Subcutaneous abdominal adipose tissue (tissue), 5 donors: ENCODE measurements around the gene EEF1AKMT3.
A peak's percentile ranks its signal among the peaks of the same experiment; 100 is the strongest.

Experiments used
- H3K27ac ChIP-seq: one replicate; pipeline ENCODE4 v1.7.0; 2013; ENCODE audit warnings: low read depth, mild to moderate bottlenecking, inconsistent platforms, low read length, moderate library complexity
- H3K27me3 ChIP-seq, 5 donors: one replicate each; pipeline ENCODE4 v1.7.0; 2013; ENCODE audit warnings: low read length in 5 of 5, inconsistent platforms in 1 of 5; ENCODE audit not compliant: control insufficient read depth in 5 of 5, insufficient read depth in 4 of 5
- H3K36me3 ChIP-seq, 5 donors: one replicate each; pipeline ENCODE4 v1.7.0; 2013; ENCODE audit warnings: low read length in 5 of 5; ENCODE audit not compliant: control insufficient read depth in 5 of 5, insufficient read depth in 5 of 5
- H3K4me1 ChIP-seq, 5 donors: one replicate each; pipeline ENCODE4 v1.7.0; 2013; ENCODE audit warnings: low read length in 5 of 5, mild to moderate bottlenecking in 3 of 5, moderate library complexity in 1 of 5; ENCODE audit not compliant: control insufficient read depth in 5 of 5, insufficient read depth in 5 of 5
- H3K4me3 ChIP-seq, 5 donors: one replicate each; pipeline ENCODE4 v1.7.0; 2013; ENCODE audit warnings: low read length in 5 of 5, low read depth in 1 of 5
- H3K9ac ChIP-seq, 5 donors: one replicate each; pipeline ENCODE4 v1.7.0; 2013; ENCODE audit warnings: low read length in 5 of 5, mild to moderate bottlenecking in 4 of 5, moderate library complexity in 3 of 5
- H3K9me3 ChIP-seq, 5 donors: one replicate each; pipeline ENCODE4 v1.7.0; 2013; ENCODE audit warnings: low read length in 5 of 5; ENCODE audit not compliant: control insufficient read depth in 5 of 5
- donor health status: healthy.
- donor health status: healthy.
- donor health status: healthy.
- donor health status: healthy.
- donor health status: healthy.

EEF1AKMT3 gene

GRCh38 chr12:57764662-57765002, 7.8 kb upstream of the EEF1AKMT3 start:
- H3K9ac ChIP-seq = no peak overlapping the region
- H3K4me1 ChIP-seq = peaks cover 2 to 28% (median 25%) of the 10 kb centered on the region in 5 donors
- peaks cover 3 to 13% (median 9%) of the 10 kb centered on the region in 5 donors for H3K36me3 ChIP-seq
- no peaks in the 10 kb centered on the region for H3K9me3 ChIP-seq
- H3K4me3 ChIP-seq = peak overlapping the region in 4 of 5 donors; percentile 35 to 59 (median 44)
- no peak overlapping the region for H3K27ac ChIP-seq
- peaks cover 38 to 46% (median 45%) of the 10 kb centered on the region in 5 donors for H3K27me3 ChIP-seq

- Histone ChIP-seq H3K9ac (peak overlapping the region in 1 of 5 donors; percentile 18), H3K27ac (no peak overlapping the region), H3K36me3 (peaks cover 3 to 15% (median 13%) of the 10 kb centered on the region in 5 donors), H3K4me3 (peak overlapping the region in 4 of 5 donors; percentile 35 to 59 (median 44)), H3K27me3 (peaks cover 38 to 46% (median 45%) of the 10 kb centered on the region in 5 donors), H3K9me3 (no peaks in the 10 kb centered on the region), H3K4me1 (peaks cover 2 to 28% (median 25%) of the 10 kb centered on the region in 5 donors)
These were observed 7.3 kb upstream of the EEF1AKMT3 start for GRCh38 chr12:57765003-57765697.

- Histone ChIP-seq H3K9ac (peak overlapping the region in 1 of 5 donors; percentile 18), H3K27ac (no peak overlapping the region), H3K4me1 (peaks cover 2 to 30% (median 26%) of the 10 kb centered on the region in 5 donors), H3K4me3 (peak overlapping the region in 4 of 5 donors; percentile 22 to 59 (median 44)), H3K36me3 (peaks cover 3 to 19% (median 15%) of the 10 kb centered on the region in 5 donors), H3K27me3 (peaks cover 38 to 46% (median 45%) of the 10 kb centered on the region in 5 donors), H3K9me3 (no peaks in the 10 kb centered on the region)
These were observed 6.5 kb upstream of the EEF1AKMT3 start for GRCh38 chr12:57765698-57766463.

GRCh38 chr12:57766464-57767304, 5.7 kb upstream of the EEF1AKMT3 start, which contains the start of gene CYP27B1:
Gene CYP27B1, minus strand, starts transcription at chr12:57767078. Its CDS starts 37 bp downstream, at chr12:57767041.
- Histone ChIP-seq H3K27ac (no peak within 1 kb of the TSS), H3K9ac (no peak within 1 kb of the TSS), H3K9me3 (no peaks in the 10 kb centered on the region), H3K4me1 (peaks cover 4 to 38% (median 34%) of the 10 kb centered on the region in 5 donors), H3K36me3 (peaks cover 3 to 19% (median 15%) of the 10 kb centered on the region in 5 donors), H3K27me3 (peaks cover 38 to 46% (median 45%) of the 10 kb centered on the region in 5 donors), H3K4me3 (peak within 1 kb of the TSS in 4 of 5 donors; percentile 1 to 35 (median 20))

- H3K36me3 ChIP-seq = peaks cover 3 to 19% (median 15%) of the 10 kb centered on the region in 5 donors
- H3K27ac ChIP-seq = no peak overlapping the region
- H3K9ac ChIP-seq = no peak overlapping the region
- H3K4me1 ChIP-seq = peaks cover 4 to 44% (median 38%) of the 10 kb centered on the region in 5 donors
- H3K9me3 ChIP-seq = no peaks in the 10 kb centered on the region
- no peak overlapping the region for H3K4me3 ChIP-seq
- H3K27me3 ChIP-seq = peaks cover 38 to 46% (median 45%) of the 10 kb centered on the region in 5 donors
These were observed 5.1 kb upstream of the EEF1AKMT3 start for GRCh38 chr12:57767305-57767698.

- Histone ChIP-seq H3K9me3 (no peaks in the 10 kb centered on the region), H3K4me3 (no peak overlapping the region), H3K36me3 (peaks cover 3 to 19% (median 15%) of the 10 kb centered on the region in 5 donors), H3K4me1 (peaks cover 4 to 47% (median 44%) of the 10 kb centered on the region in 5 donors), H3K27ac (no peak overlapping the region), H3K27me3 (peaks cover 38 to 45% (median 43%) of the 10 kb centered on the region in 5 donors), H3K9ac (no peak overlapping the region)
These were observed 4.5 kb upstream of the EEF1AKMT3 start for GRCh38 chr12:57767876-57768275.

GRCh38 chr12:57769594-57769993, 2.8 kb upstream of the EEF1AKMT3 start:
- H3K9me3 ChIP-seq = no peaks in the 10 kb centered on the region
- H3K4me1 ChIP-seq = peaks cover 4 to 51% (median 50%) of the 10 kb centered on the region in 5 donors
- H3K27ac ChIP-seq = no peak overlapping the region
- peaks cover 23 to 33% (median 31%) of the 10 kb centered on the region in 5 donors for H3K27me3 ChIP-seq
- H3K36me3 ChIP-seq = peaks cover 3 to 19% (median 15%) of the 10 kb centered on the region in 5 donors
- H3K4me3 ChIP-seq = no peak overlapping the region
- no peak overlapping the region for H3K9ac ChIP-seq

GRCh38 chr12:57770734-57771133, 1.7 kb upstream of the EEF1AKMT3 start:
- no peak overlapping the region for H3K9ac ChIP-seq
- no peak overlapping the region for H3K27ac ChIP-seq
- H3K27me3 ChIP-seq = peaks cover 14 to 22% (median 19%) of the 10 kb centered on the region in 5 donors
- H3K9me3 ChIP-seq = no peaks in the 10 kb centered on the region
- H3K4me1 ChIP-seq = peaks cover 2 to 40% (median 38%) of the 10 kb centered on the region in 5 donors
- H3K36me3 ChIP-seq = peaks cover 3 to 23% (median 18%) of the 10 kb centered on the region in 5 donors
- H3K4me3 ChIP-seq = peak overlapping the region in 1 of 5 donors; percentile 96

- Histone ChIP-seq H3K4me1 (peaks cover 2 to 33% (median 32%) of the 10 kb centered on the region in 5 donors), H3K9me3 (no peaks in the 10 kb centered on the region), H3K27me3 (peaks cover 8 to 16% (median 13%) of the 10 kb centered on the region in 5 donors), H3K9ac (peak overlapping the region; percentile 56 to 97 (median 88)), H3K36me3 (peaks cover 3 to 27% (median 18%) of the 10 kb centered on the region in 5 donors), H3K4me3 (peak overlapping the region; percentile 81 to 97 (median 94)), H3K27ac (peak overlapping the region; percentile 97)
These were observed 1.1 kb upstream of the EEF1AKMT3 start for GRCh38 chr12:57771236-57771872.
